DND-41 (cell line): ENCODE measurements around the gene MXRA5.

ENCODE experiments used
- ATAC-seq: fragments of 200-7000 bp; cut with Tn5 transposase; 3 replicates; pipeline ENCODE4 v1.9.1; 2021; ENCODE audit warnings: low read depth; ENCODE audit not compliant: insufficient read depth
- DNase-seq: peaks from one replicate; pipeline ENCODE4 v3.0.0-alpha.2; 2020
- H2AFZ ChIP-seq: 2 replicates; pipeline ENCODE4 v1.6.0; 2012; ENCODE audit warnings: low read depth, low read length
- H3K27ac ChIP-seq: 2 replicates; pipeline ENCODE4 v1.5.1; 2012; ENCODE audit warnings: low read length, inconsistent platforms
- H3K27me3 ChIP-seq: fragments of 200-600 bp; sonication (generic); 2 replicates; pipeline ENCODE4 v1.6.0; 2012; ENCODE audit warnings: low read length, mild to moderate bottlenecking, inconsistent platforms; ENCODE audit not compliant: insufficient read depth, poor library complexity
- H3K36me3 ChIP-seq: 2 replicates; pipeline ENCODE4 v1.5.1; 2012; ENCODE audit warnings: low read length, inconsistent platforms; ENCODE audit not compliant: insufficient read depth
- H3K4me1 ChIP-seq: 2 replicates; pipeline ENCODE4 v1.5.1; 2012; ENCODE audit warnings: mild to moderate bottlenecking, low read length; ENCODE audit not compliant: insufficient read depth
- H3K4me2 ChIP-seq: 2 replicates; pipeline ENCODE4 v1.6.0; 2012; ENCODE audit warnings: mild to moderate bottlenecking, moderate library complexity, low read length, inconsistent platforms; ENCODE audit not compliant: insufficient read depth
- H3K4me3 ChIP-seq, 2 experiments: fragments of 200-600 bp in 1 of 2; shearing (Covaris generic) in 1 of 2; 2 replicates each; pipeline ENCODE4 v1.5.1; 2012 to 2016; ENCODE audit warnings: inconsistent platforms in 2 of 2, low read length in 2 of 2, mild to moderate bottlenecking in 2 of 2, low read depth in 1 of 2, moderate library complexity in 1 of 2
- H3K79me2 ChIP-seq: 2 replicates; pipeline ENCODE4 v1.6.0; 2012; ENCODE audit warnings: low read length, inconsistent platforms; ENCODE audit not compliant: insufficient read depth
- H3K9ac ChIP-seq: 2 replicates; pipeline ENCODE4 v1.6.0; 2012; ENCODE audit warnings: low read depth, mild to moderate bottlenecking, inconsistent platforms, low read length, moderate library complexity
- H3K9me3 ChIP-seq: 2 replicates; pipeline ENCODE4 v1.5.1; 2012; ENCODE audit warnings: low read length, moderate library complexity, mild to moderate bottlenecking, inconsistent platforms; ENCODE audit not compliant: insufficient read depth, severe bottlenecking
- H4K20me1 ChIP-seq: 2 replicates; pipeline ENCODE4 v1.6.0; 2012; ENCODE audit warnings: low read length; ENCODE audit not compliant: insufficient read depth
- CTCF ChIP-seq: IDR thresholded peaks from 2 replicates; pipeline ENCODE4 v1.5.1; 2012; ENCODE audit warnings: borderline replicate concordance, low read length, moderate library complexity, mild to moderate bottlenecking; ENCODE audit not compliant: poor library complexity, severe bottlenecking; ENCODE audit errors: extremely low read depth
- EZH2 ChIP-seq: IDR thresholded peaks from 3 replicates; pipeline ENCODE4 v1.6.1; 2012; ENCODE audit warnings: borderline replicate concordance, low read depth, mild to moderate bottlenecking, moderate library complexity, low read length, inconsistent platforms; ENCODE audit not compliant: severe bottlenecking

MXRA5 gene

GRCh38 chrX:3346501-3347259 lies at the start of gene MXRA5:
TSS of gene MXRA5 (minus strand) at chrX:3346652. CDS start at chrX:3343833, 2,819 bp downstream.
- Histone ChIP-seq H3K9ac (no peak within 1 kb of the TSS), H3K27me3 (no peaks in the 10 kb centered on the region), H3K4me2 (no peak within 1 kb of the TSS), H3K27ac (no peak within 1 kb of the TSS), H3K36me3 (no peaks in the 10 kb centered on the region), H3K79me2 (no peaks in the 10 kb centered on the region), H3K9me3 (no peaks in the 10 kb centered on the region), H2AFZ (no peak within 1 kb of the TSS), H4K20me1 (no peaks in the 10 kb centered on the region), H3K4me1 (no peaks in the 10 kb centered on the region), H3K4me3 (no peak within 1 kb of the TSS)
- no peak for TF ChIP-seq EZH2
- no peak for TF ChIP-seq CTCF
- DNase-seq (no peak), ATAC-seq (no peak)

GRCh38 chrX:3393581-3394111 lies 47.2 kb upstream of the MXRA5 start:
- no peaks in the 10 kb centered on the region for H3K27me3 ChIP-seq
- TF ChIP-seq EZH2 (no peak), CTCF (no peak)
- no peak overlapping the region for H3K27ac ChIP-seq
- H2AFZ ChIP-seq, result no peak overlapping the region
- no peaks in the 10 kb centered on the region for H3K9me3 ChIP-seq
- no peak overlapping the region for H3K9ac ChIP-seq
- H3K4me1 ChIP-seq, result no peaks in the 10 kb centered on the region
- no peaks in the 10 kb centered on the region for H4K20me1 ChIP-seq
- no peak overlapping the region for H3K4me3 ChIP-seq
- H3K79me2 ChIP-seq, result no peaks in the 10 kb centered on the region
- DNase-seq (no peak), ATAC-seq (no peak)
- H3K4me2 ChIP-seq, result no peak overlapping the region
- no peaks in the 10 kb centered on the region for H3K36me3 ChIP-seq

- TF ChIP-seq EZH2, result no peak
- no peak for TF ChIP-seq CTCF
- ATAC-seq (no peak), DNase-seq (no peak)
- Histone ChIP-seq H3K27me3 (no peaks in the 10 kb centered on the region), H3K9me3 (no peaks in the 10 kb centered on the region), H3K36me3 (no peaks in the 10 kb centered on the region), H3K9ac (no peak overlapping the region), H2AFZ (no peak overlapping the region), H3K4me2 (no peak overlapping the region), H3K4me3 (no peak overlapping the region), H4K20me1 (no peaks in the 10 kb centered on the region), H3K27ac (no peak overlapping the region), H3K4me1 (no peaks in the 10 kb centered on the region), H3K79me2 (no peaks in the 10 kb centered on the region)
Measured at GRCh38 chrX:3393178-3393577, 46.7 kb upstream of the MXRA5 start.
